ENCODE results near the gene PCDHB13.
"Not testable (repeated sequence)": the region's sequence is repeated elsewhere in the genome, so short reads cannot be mapped to it uniquely, and the experiment has no call there.

DNA sequence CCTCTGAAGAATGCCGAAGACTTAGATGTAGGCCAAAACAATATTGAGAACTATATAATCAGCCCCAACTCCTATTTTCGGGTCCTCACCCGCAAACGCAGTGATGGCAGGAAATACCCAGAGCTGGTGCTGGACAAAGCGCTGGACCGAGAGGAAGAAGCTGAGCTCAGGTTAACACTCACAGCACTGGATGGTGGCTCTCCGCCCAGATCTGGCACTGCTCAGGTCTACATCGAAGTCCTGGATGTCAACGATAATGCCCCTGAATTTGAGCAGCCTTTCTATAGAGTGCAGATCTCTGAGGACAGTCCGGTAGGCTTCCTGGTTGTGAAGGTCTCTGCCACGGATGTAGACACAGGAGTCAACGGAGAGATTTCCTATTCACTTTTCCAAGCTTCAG, 864 bp downstream of the PCDHB13 start:
- not testable (repeated sequence) for TF ChIP-seq EP300, POLR2A (IDR thresholded peaks at IDR 0.05)
